ENCODE data around the gene TECPR2. TPM values are rescaled to one million over a fixed set of nuclear protein-coding genes. Genes with fewer than 3 reads are reported as not detected.

Gene TECPR2
- total and polyA plus RNA-seq, 2 experiments from 2014 or later = 9.5 to 20.1 TPM

DNA sequence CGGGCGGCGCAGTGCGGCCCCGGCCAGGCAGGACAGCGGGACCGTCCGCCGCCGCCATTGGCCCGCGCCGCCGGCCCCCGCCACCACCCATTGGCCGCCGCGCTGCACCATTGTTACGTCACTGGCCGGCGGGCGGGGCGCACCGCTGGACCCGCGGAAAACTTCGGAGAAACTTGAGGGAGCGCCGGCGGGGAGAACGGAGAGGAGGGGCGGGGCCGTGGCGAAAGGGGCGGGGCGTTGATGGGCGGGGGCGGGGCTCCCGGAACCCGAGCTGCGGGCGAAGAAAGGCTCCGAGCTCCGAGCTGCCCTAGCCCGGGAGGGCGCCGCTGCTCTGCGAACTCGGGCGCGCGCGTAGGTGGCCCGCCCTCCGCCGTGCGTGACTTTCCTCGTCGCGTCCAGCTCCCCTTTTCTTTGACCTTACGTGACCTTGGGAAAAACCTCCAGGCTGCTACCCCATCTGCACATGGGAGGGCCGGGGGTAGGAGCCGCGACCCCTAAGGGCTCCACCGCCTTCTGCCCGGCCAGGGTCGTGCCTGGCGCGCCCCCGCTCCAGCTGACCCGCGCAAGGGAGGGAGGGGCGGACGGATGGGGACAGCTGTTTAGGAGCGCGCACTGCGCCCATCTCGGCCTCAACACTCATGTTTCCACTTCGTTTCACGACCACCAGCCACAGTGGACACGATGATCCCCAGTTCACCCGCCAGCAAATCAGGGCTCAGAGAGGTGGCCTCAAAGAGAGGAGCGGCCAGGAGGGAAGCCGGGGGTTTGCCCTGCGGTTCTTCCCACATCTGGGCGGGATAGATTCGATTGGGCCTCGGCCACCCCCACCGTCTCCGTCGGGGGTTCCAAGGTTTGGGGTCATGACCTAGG lies 147.2 kb downstream of the TECPR2 start, which contains the start of gene ANKRD9:
ANKRD9 (minus strand) TSS at position 31 of the 870 bp plus-strand sequence. CDS start 1,887 bp downstream, outside the sequence.
- no peaks in the 10 kb centered on the region for H3K9me2 ChIP-seq (replicated peaks; ENCODE audit: insufficient read depth)
- H2AFZ ChIP-seq = peak within 1 kb of the TSS; percentile 94
- no peaks in the 10 kb centered on the region for H3K79me2 ChIP-seq
- no peaks in the 10 kb centered on the region for H3K27me3 ChIP-seq
- H3K4me2 ChIP-seq = peak within 1 kb of the TSS; percentile 99
- no peaks in the 10 kb centered on the region for H4K20me1 ChIP-seq (ENCODE audit: insufficient read depth, poor library complexity, severe bottlenecking)
- no peaks in the 10 kb centered on the region for H3K36me3 ChIP-seq (replicated peaks; ENCODE audit: insufficient read depth, low read depth)
- peak; percentile 97 for DNase-seq (ENCODE audit: low spot score)
- peaks cover 22% of the 10 kb centered on the region for H3K4me1 ChIP-seq (ENCODE audit: insufficient read depth)
- peak within 1 kb of the TSS; percentile 72 for H3K4me3 ChIP-seq
- no peaks in the 10 kb centered on the region for H3K9me3 ChIP-seq (ENCODE audit: low read depth)
- 6% methylated on average over 37 of the region's 91 CpGs for WGBS (ENCODE audit: low lambda C conversion rate, missing lambda C conversion rate)
- TF ChIP-seq EZH2 (IDR thresholded peaks at IDR 0.05; ENCODE audit: borderline replicate concordance) = no peak
- TF ChIP-seq, protein P1, sequence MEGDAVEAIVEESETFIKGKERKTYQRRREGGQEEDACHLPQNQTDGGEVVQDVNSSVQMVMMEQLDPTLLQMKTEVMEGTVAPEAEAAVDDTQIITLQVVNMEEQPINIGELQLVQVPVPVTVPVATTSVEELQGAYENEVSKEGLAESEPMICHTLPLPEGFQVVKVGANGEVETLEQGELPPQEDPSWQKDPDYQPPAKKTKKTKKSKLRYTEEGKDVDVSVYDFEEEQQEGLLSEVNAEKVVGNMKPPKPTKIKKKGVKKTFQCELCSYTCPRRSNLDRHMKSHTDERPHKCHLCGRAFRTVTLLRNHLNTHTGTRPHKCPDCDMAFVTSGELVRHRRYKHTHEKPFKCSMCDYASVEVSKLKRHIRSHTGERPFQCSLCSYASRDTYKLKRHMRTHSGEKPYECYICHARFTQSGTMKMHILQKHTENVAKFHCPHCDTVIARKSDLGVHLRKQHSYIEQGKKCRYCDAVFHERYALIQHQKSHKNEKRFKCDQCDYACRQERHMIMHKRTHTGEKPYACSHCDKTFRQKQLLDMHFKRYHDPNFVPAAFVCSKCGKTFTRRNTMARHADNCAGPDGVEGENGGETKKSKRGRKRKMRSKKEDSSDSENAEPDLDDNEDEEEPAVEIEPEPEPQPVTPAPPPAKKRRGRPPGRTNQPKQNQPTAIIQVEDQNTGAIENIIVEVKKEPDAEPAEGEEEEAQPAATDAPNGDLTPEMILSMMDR (IDR thresholded peaks at IDR 0.05; ENCODE audit: poor library complexity) = peak; percentile 5
- no peak for TF ChIP-seq EZH2phosphoT487 (IDR thresholded peaks at IDR 0.05; ENCODE audit: low read depth, severe bottlenecking, unreplicated experiment)
- peak within 1 kb of the TSS; percentile 98 for H3K27ac ChIP-seq

DNA sequence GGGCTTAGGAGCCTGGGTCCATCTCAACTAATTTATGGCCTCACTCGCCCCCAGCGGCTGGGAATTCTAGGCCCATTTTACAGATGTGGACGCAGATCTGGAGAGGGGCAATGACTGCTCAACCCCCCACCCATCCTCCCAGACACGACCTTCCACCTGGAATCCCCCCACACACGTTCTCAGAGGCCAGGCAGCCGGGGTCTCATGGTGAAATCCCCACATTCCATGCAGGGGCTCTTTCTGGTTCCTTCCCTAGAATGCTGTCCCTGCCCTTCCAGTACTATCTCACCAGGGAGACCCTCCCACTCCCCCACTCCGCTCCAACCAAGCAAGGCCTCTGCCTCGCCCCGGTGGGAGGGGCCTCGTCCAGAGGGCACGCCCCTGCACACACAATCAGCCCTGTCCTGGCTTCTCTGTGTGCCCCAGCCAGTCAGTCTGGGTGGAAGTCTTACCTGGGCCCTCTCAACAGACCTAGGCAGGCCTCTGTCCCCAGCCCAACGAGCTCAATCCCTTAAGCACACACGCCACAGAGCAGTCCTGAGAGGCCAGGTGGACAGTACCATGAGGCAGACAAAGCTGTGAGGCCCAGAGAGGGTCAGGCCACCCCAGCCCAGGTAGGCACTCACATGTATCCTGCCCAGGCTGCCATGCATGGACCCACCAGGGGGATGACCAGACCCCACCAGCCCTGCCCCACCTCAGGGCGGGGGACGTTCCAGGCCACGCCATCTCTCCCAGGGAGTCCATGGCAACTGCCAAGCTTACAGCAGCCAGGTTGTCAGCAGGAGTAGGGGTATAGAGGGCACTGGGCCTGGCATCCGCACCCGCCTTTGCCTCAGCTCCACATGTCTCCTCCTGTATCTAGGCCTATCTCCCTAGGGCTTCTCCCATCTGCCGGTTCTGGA lies 148.1 kb downstream of the TECPR2 start:
- Histone ChIP-seq H3K9me3 (ENCODE audit: low read depth) (no peaks in the 10 kb centered on the region), H3K27ac (peak overlapping the region; percentile 95), H3K36me3 (replicated peaks; ENCODE audit: insufficient read depth, low read depth) (no peaks in the 10 kb centered on the region), H2AFZ (peak overlapping the region; percentile 94), H3K27me3 (no peaks in the 10 kb centered on the region), H3K9me2 (replicated peaks; ENCODE audit: insufficient read depth) (no peaks in the 10 kb centered on the region), H3K4me1 (ENCODE audit: insufficient read depth) (peaks cover 22% of the 10 kb centered on the region), H3K4me2 (peak overlapping the region; percentile 99), H4K20me1 (ENCODE audit: insufficient read depth, poor library complexity, severe bottlenecking) (no peaks in the 10 kb centered on the region), H3K4me3 (peak overlapping the region; percentile 71), H3K79me2 (no peaks in the 10 kb centered on the region)
- peak; percentile 86 for DNase-seq (ENCODE audit: low spot score)
- TF ChIP-seq EZH2 (IDR thresholded peaks at IDR 0.05; ENCODE audit: borderline replicate concordance) = no peak
- no peak for TF ChIP-seq EZH2phosphoT487 (IDR thresholded peaks at IDR 0.05; ENCODE audit: low read depth, severe bottlenecking, unreplicated experiment)
- TF ChIP-seq, protein P1 (IDR thresholded peaks at IDR 0.05; ENCODE audit: poor library complexity) = no peak
- 56% methylated on average over 18 of the region's 19 CpGs for WGBS (ENCODE audit: low lambda C conversion rate, missing lambda C conversion rate)

DNA sequence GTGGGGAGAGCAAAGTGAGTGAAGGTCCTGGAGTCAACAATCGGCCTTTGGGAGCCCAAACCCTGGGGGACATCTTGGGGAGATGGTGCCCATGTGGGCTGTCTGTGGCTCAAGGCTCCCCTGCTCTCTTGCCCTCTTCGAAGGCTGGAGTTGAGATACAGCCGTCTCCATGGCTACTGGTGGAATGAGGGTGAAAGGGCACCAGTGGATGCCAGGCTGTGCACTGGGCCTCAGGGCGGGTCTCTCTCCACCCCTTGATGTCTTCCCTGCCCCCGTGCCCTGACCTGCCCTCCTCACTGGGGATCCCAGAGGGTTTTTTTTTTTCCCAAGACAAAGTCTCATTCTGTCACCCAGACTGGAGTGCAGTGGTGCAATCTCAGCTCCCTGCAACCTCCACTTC lies 148.8 kb downstream of the TECPR2 start:
- Histone ChIP-seq H3K4me2 (peak overlapping the region; percentile 99), H2AFZ (no peak overlapping the region), H3K27ac (peak overlapping the region; percentile 95), H3K4me1 (ENCODE audit: insufficient read depth) (peaks cover 22% of the 10 kb centered on the region), H3K36me3 (replicated peaks; ENCODE audit: insufficient read depth, low read depth) (no peaks in the 10 kb centered on the region), H3K79me2 (no peaks in the 10 kb centered on the region), H3K9me2 (replicated peaks; ENCODE audit: insufficient read depth) (no peaks in the 10 kb centered on the region), H3K27me3 (no peaks in the 10 kb centered on the region), H4K20me1 (ENCODE audit: insufficient read depth, poor library complexity, severe bottlenecking) (no peaks in the 10 kb centered on the region), H3K4me3 (no peak overlapping the region), H3K9me3 (ENCODE audit: low read depth) (no peaks in the 10 kb centered on the region)
- 88% methylated on average over 5 of the region's 5 CpGs for WGBS (ENCODE audit: low lambda C conversion rate, missing lambda C conversion rate)
- TF ChIP-seq EZH2phosphoT487 (IDR thresholded peaks at IDR 0.05; ENCODE audit: low read depth, severe bottlenecking, unreplicated experiment) = no peak
- TF ChIP-seq EZH2 (IDR thresholded peaks at IDR 0.05; ENCODE audit: borderline replicate concordance) = no peak
- TF ChIP-seq, protein P1 (IDR thresholded peaks at IDR 0.05; ENCODE audit: poor library complexity) = no peak
- DNase-seq (ENCODE audit: low spot score) = no peak
